Choroid plexus epithelial cell (primary cell): ENCODE results near the gene RILP.

Experiments
- DNase-seq: peaks from one replicate; pipeline ENCODE4 v3.0.0-alpha.2; 2010; ENCODE audit warnings: low read depth
- H3K4me3 ChIP-seq: 2 replicates; pipeline ENCODE4 v1.5.1; 2011; ENCODE audit warnings: low read depth, mild to moderate bottlenecking, control low read depth, low read length, moderate library complexity
- TF ChIP-seq, protein P1 (sequence below): conservative IDR thresholded peaks from 2 replicates; pipeline ENCODE4 v1.5.1; 2011; ENCODE audit warnings: low read depth, mild to moderate bottlenecking, control low read depth, inconsistent platforms, low read length, moderate library complexity

The RILP gene

DNA sequence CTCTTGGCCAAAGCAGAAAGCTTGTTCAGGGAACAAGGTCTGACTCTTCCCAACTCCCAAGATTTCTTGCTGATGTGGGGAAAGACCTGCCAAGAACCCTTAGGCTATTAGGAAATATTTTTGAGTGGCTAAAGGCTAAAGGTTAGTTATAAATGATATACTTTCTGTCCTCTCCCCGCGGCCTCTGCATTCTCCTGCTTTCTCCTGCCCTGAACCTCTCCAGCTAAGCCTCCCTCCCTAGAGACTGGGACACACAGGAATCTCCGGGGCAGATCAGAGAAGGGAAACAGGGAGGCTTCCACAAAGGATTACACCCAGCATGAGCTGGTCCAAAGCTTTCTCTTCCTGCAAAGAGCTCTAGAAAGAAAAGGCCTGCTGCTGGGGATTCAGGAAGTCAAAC lies 23.3 kb downstream of the RILP start:
- no peak overlapping the region for H3K4me3 ChIP-seq
- DNase-seq, result no peak
- TF ChIP-seq, protein P1, sequence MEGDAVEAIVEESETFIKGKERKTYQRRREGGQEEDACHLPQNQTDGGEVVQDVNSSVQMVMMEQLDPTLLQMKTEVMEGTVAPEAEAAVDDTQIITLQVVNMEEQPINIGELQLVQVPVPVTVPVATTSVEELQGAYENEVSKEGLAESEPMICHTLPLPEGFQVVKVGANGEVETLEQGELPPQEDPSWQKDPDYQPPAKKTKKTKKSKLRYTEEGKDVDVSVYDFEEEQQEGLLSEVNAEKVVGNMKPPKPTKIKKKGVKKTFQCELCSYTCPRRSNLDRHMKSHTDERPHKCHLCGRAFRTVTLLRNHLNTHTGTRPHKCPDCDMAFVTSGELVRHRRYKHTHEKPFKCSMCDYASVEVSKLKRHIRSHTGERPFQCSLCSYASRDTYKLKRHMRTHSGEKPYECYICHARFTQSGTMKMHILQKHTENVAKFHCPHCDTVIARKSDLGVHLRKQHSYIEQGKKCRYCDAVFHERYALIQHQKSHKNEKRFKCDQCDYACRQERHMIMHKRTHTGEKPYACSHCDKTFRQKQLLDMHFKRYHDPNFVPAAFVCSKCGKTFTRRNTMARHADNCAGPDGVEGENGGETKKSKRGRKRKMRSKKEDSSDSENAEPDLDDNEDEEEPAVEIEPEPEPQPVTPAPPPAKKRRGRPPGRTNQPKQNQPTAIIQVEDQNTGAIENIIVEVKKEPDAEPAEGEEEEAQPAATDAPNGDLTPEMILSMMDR, result no peak

DNA sequence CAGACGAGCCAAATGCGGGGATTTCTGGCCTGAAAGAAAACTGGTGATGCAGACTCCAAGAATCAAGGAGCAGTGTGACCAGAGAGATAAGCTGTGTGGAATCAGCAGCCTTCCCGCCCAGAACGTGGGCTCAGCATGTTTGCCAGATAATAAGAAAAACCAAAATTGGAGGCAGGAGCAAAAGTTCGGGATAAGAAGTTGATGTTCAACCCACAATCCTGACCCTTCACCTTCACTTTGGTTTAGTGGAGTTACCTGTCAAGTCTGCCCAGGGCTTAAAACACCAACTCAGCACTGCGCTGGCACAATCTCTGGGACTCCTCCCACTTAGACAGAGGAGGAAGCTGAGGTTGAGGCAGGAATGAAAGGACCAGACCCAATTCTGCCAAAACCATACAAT lies 24.1 kb downstream of the RILP start:
- TF ChIP-seq, protein P1, result no peak
- no peak for DNase-seq
- H3K4me3 ChIP-seq, result no peak overlapping the region

DNA sequence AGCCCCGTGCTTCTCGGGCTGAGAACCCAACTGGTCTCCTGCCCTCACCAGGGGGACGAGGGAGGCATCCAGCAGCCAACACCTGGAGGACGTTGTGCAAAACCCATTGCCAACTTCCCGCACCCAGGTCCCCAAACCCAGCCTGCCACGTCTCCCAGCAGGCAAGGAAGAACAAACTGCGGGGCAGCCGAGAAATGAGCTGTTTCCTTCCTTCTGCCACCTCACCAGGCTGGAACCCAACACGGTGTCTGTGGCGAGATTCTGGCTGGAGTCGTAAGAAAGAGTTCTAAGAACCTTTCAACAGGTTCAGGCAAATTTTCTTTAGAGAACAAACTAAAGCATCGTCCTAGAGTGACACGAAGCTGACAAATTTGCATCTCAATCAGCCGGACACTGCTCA lies 24.6 kb downstream of the RILP start:
- no peak overlapping the region for H3K4me3 ChIP-seq
- DNase-seq, result no peak
- TF ChIP-seq, protein P1, result no peak

DNA sequence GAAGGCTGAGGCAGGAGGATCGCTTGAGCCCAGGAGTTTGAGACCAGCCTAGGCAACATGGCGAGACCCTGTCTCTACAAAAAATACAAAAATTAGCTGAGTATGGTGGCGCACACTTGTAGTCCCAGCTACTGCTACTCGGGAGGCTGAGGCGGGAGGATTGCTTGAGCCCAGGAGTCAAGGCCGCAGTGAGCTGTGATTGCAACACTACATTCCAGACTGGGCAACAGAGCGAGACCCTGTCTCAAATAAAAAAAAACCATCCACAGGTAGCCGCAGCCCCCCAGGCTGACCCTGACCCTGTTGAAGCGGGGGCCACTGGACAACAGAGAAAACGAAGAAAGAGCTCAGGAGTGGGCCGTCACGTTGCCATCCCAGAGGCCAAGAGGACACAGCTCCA lies 25.0 kb downstream of the RILP start:
- no peak overlapping the region for H3K4me3 ChIP-seq
- DNase-seq, result no peak
- TF ChIP-seq, protein P1, result no peak

DNA sequence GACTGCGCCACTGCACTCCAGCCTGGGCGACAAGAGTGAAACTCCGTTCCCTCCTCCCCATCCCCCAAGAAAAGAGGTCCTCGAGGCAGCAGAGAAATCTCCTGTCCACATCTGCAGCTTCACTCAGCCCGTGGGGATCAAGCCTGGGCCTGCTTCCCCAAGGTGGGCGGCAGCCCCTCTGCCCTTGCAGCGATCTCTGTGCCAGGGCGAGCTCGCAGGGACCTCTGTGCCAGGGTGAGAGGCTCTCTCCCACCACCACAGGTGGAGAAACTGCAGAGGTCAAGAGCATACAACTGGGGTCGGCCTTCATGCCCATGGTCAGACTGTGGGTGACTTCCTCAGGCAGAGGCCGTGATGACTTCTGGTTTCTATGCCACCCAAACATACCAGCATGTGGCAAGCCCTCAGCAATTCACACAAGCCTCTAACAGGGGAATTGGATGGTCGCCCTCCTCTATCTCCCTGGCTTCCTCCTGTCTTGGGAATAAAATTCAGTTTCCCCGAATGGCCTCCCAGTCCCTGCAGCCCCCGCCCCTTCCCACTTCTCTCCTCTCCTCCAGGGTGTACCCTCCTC lies 26.5 kb downstream of the RILP start:
- TF ChIP-seq, protein P1, result no peak
- H3K4me3 ChIP-seq, result no peak overlapping the region

DNA sequence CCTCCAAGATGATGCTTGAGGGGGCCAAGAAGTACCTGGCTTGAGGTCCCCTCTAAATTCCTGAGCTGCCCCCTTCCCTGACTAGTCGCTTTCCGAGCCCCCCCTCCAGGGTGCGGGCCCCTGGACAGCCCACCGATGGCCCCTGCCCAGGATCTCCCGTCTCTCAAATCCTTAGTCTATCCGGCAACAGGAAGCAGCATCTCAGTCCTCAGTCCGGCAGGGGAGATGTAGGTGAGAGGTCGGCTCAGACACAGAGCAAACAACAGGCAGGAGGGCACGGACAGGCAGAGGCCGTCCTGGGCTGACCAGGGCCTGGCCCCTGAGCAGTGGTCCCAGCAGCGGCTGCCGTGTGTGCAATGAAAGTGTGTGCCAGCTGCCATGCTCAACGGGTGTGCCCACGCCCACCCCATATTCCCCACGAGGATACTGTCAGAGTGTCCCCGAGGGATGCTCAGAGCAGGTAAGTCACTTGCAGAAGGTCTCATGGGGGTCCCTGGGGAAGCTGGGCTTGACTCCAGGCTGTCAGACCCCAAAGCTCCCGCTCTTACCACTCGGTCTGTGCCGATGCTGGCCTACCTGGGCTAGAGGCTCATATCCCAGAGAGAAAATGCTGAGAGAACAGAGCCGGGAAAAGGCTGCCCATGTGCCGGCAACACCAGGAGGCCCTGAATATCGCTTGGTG lies 28.3 kb downstream of the RILP start:
- H3K4me3 ChIP-seq, result no peak overlapping the region
- no peak for DNase-seq
- TF ChIP-seq, protein P1, result no peak

More for the DNA sequence above, 26.5 kb downstream of the RILP start:
- no peak for DNase-seq

DNA sequence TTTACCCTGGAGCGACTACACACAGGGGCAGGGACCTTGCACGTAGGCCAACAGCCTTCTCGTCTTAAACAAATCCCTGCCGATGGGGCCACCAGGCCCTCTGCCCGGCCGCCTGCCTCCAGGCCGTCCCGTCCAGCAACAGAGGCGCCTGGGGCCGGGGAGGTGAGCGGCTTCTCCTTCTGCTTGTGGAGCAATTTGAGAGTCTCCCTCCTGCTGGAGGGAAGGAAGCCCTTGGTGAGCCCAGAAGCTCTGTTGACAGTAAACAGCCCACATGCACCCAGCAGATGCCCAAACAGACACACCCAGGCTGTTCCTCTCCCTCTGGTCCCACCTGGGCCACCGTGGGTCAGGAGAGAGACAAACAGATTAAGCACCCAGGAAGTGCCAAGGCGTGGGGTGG lies 29.2 kb downstream of the RILP start:
- TF ChIP-seq, protein P1, result no peak
- H3K4me3 ChIP-seq, result no peak overlapping the region
- DNase-seq, result no peak
